ENCODE results near the gene NFE2. TPM values are rescaled to one million over a fixed set of nuclear protein-coding genes. Genes with fewer than 3 reads are reported as not detected.

The NFE2 gene
- total RNA-seq, 2 donors from 2014 or later: 0.19 TPM; not detected in 1

DNA sequence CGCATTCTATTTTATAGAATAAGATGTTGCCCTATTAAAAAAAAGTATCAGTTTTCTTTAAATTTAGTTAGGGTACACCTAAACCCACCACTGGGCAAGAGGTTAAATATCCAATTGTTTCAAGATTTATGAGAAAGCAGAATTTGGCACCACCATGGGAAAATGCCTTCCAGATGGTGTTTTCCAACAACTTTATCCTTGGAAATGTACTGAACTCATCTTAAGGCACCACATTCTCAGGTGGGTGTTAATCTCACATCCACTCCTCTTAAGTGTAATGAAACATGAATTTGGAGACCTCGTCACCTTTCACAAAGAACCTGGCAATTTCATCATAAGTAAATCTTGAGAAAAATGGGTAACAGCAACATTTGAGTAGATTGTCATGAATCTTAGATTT lies 34.0 kb downstream of the NFE2 start:
- H3K27ac Mint-ChIP-seq: no peak overlapping the region
- H3K4me3 Mint-ChIP-seq: no peak overlapping the region
- no peaks in the 10 kb centered on the region for H3K27me3 Mint-ChIP-seq (ENCODE audit: low read depth)
- peaks cover 54% of the 10 kb centered on the region for H3K4me1 Mint-ChIP-seq (ENCODE audit: low read depth)
- no peaks in the 10 kb centered on the region for H3K9me3 Mint-ChIP-seq
- DNase-seq (no peak), ATAC-seq (replicated peaks in 1 of 2) (no peak)
- H3K36me3 Mint-ChIP-seq (ENCODE audit: insufficient read depth in 2 of 2): peaks cover 4 to 8% of the 10 kb centered on the region in 2 donors

DNA sequence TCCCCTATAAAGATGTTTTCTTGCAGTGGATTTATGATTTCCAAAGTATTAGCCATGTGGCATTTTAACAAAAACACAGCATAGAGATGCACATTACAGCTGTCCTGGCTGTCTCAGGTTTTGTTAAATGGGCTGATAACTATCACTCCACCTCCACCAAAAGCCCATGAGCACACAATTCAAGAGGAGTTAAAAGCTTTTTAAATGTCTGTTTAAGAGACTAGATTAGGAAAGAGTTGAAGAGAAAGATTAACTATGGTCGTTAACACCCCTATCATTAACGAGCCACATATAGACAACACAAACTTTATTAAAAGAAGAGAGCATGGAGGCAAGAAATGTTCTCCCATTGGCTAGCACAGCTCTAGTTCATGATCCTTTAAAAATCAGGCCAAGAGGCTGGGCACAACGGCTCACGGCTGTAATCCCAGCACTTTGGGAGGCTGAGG lies 35.4 kb downstream of the NFE2 start:
- no peak for DNase-seq
- H3K27ac Mint-ChIP-seq: peak overlapping the region; percentile 78

DNA sequence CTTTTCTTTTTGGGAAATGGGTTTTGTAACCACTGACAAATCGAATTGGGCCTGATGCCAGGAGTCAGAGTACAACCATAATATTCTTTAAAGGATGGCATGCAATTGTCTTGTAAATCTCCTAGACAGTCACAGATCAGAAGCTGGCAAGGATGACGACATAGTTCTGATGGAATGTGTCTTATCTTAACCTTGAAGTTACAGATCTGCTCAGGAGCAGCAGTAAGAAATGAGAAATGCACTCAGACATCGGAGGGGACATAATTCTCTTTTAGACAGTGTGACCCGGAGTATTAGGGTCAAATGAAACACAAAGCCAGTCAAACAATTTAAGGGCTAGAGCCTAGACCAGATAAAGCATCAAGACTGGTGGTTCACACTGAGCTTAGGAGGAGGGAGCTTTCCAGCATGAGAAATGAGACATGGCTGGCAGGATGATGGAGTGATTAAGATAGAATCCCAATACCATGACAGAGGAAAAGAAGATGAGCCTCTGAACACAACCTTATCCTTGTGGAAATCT lies 38.4 kb downstream of the NFE2 start:
- Mint-ChIP-seq H3K9me3 (no peaks in the 10 kb centered on the region), H3K36me3 (ENCODE audit: insufficient read depth in 2 of 2) (peaks cover 3 to 6% of the 10 kb centered on the region in 2 donors), H3K4me3 (peak overlapping the region in 1 of 2 donors; percentile 11), H3K4me1 (ENCODE audit: low read depth) (peaks cover 54% of the 10 kb centered on the region), H3K27me3 (ENCODE audit: low read depth) (no peaks in the 10 kb centered on the region), H3K27ac (peak overlapping the region; percentile 69)
- DNase-seq (no peak), ATAC-seq (replicated peaks in 1 of 2) (no peak)

More for the DNA sequence above, 35.4 kb downstream of the NFE2 start:
- Mint-ChIP-seq H3K9me3 (no peaks in the 10 kb centered on the region), H3K4me3 (peak overlapping the region in 1 of 2 donors; percentile 20), H3K4me1 (ENCODE audit: low read depth) (peaks cover 49% of the 10 kb centered on the region), H3K27me3 (ENCODE audit: low read depth) (no peaks in the 10 kb centered on the region), H3K36me3 (ENCODE audit: insufficient read depth in 2 of 2) (peaks cover 4 to 6% of the 10 kb centered on the region in 2 donors)
- no peak for ATAC-seq (replicated peaks in 1 of 2)

DNA sequence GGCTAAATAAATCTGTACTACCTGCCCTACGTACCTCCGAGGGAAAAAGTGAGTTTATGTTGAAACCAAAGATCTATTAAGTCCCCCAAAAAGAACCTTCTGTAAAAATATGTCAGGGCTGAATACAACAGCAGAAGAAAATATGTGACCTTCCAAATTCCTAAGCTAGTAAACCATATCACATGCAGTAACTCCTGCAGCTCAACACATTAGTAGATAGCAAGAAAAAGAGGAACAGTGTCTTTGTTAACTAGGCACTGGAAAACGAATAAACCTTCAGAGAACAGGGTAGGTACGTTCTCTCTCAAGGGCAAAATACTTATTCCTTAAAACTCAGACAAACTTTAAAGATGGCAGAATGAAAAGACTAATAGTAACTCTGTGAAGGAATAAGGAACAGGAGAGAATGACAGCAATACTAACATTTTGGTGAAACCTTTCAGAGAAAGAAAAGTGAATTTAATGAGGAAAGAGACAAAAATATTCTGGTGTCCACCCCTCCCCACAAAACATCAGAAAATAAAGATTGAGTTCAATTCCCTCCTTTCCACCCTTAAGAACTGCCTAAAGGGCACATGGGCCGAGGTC lies 38.9 kb downstream of the NFE2 start:
- Mint-ChIP-seq H3K36me3 (ENCODE audit: insufficient read depth in 2 of 2) (peaks cover 6% of the 10 kb centered on the region in 2 donors), H3K4me3 (no peak overlapping the region), H3K4me1 (ENCODE audit: low read depth) (peaks cover 54% of the 10 kb centered on the region), H3K27ac (peak overlapping the region; percentile 32), H3K27me3 (ENCODE audit: low read depth) (no peaks in the 10 kb centered on the region), H3K9me3 (no peaks in the 10 kb centered on the region)
- DNase-seq (no peak), ATAC-seq (replicated peaks in 1 of 2) (no peak)

- H3K36me3 Mint-ChIP-seq (ENCODE audit: insufficient read depth in 2 of 2): peaks cover 9 to 10% of the 10 kb centered on the region in 2 donors
- peak overlapping the region; percentile 82 for H3K27ac Mint-ChIP-seq
- H3K27me3 Mint-ChIP-seq (ENCODE audit: low read depth): no peaks in the 10 kb centered on the region
- ATAC-seq (replicated peaks in 1 of 2) (peak; percentile 69 to 78), DNase-seq (peak; percentile 43 to 59)
- peaks cover 39% of the 10 kb centered on the region for H3K4me1 Mint-ChIP-seq (ENCODE audit: low read depth)
- no peaks in the 10 kb centered on the region for H3K9me3 Mint-ChIP-seq
- H3K4me3 Mint-ChIP-seq: peak overlapping the region; percentile 79 to 81
These were observed 41.4 kb downstream of the NFE2 start for GRCh38 chr12:54259194-54260011.

DNA sequence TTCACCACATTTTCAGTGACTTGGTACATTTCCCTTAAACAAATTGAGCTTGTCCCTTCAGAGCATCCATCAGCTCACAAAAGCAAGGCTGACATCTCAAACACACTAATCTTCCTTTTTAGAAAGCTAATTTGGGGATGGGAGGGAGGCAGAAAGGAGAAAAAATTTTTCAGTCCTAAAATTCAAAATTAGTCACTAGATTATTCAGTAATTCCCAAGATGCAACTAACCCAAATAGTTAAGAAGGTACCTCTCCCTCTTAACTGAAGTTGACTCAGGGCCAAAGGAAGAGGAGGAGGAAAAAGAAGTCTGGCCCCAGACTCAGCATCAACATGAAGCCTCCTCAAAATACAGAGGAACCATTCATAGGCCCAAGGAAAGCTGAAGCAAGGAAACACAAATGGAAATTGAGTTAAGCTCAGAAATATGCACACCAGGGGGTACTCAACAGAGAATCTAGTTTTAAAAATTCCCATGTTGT lies 42.6 kb downstream of the NFE2 start:
- peak overlapping the region; percentile 27 for H3K27ac Mint-ChIP-seq
- no peaks in the 10 kb centered on the region for H3K27me3 Mint-ChIP-seq (ENCODE audit: low read depth)

DNA sequence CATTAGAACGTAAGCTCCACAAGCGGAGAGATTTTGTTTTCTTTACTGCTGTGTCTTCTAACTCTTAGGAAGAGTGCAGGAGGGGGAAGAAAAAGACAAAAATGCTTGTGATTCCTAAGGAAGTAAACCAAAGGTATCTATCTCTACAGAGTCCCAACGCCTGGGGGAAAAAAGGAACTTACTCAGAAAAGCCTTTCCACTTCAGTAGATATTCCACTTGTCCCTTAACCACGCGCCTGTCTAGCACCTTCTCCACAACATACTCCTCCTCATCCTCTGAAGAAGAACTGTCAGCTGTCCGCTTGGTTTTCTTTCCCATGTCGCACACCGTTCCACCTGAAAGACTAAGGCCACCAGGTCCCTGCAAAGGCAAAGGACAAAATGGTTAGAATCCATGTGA lies 43.5 kb downstream of the NFE2 start:
- Mint-ChIP-seq H3K4me1 (ENCODE audit: low read depth) (peaks cover 32% of the 10 kb centered on the region), H3K27ac (no peak overlapping the region), H3K27me3 (ENCODE audit: low read depth) (no peaks in the 10 kb centered on the region), H3K4me3 (peak overlapping the region in 1 of 2 donors; percentile 56), H3K36me3 (ENCODE audit: insufficient read depth in 2 of 2) (peaks cover 7 to 11% of the 10 kb centered on the region in 2 donors), H3K9me3 (no peaks in the 10 kb centered on the region)
- ATAC-seq (replicated peaks in 1 of 2) (no peak), DNase-seq (no peak)

More for the DNA sequence above, 42.6 kb downstream of the NFE2 start:
- ATAC-seq (replicated peaks in 1 of 2): no peak
- Mint-ChIP-seq H3K9me3 (no peaks in the 10 kb centered on the region), H3K36me3 (ENCODE audit: insufficient read depth in 2 of 2) (peaks cover 7 to 9% of the 10 kb centered on the region in 2 donors), H3K4me3 (peak overlapping the region in 1 of 2 donors; percentile 56), H3K4me1 (ENCODE audit: low read depth) (peaks cover 28% of the 10 kb centered on the region)
- no peak for DNase-seq

- H3K36me3 Mint-ChIP-seq (ENCODE audit: insufficient read depth in 2 of 2): peaks cover 9 to 21% of the 10 kb centered on the region in 2 donors
These were observed 47.6 kb downstream of the NFE2 start for GRCh38 chr12:54253240-54253639.

DNA sequence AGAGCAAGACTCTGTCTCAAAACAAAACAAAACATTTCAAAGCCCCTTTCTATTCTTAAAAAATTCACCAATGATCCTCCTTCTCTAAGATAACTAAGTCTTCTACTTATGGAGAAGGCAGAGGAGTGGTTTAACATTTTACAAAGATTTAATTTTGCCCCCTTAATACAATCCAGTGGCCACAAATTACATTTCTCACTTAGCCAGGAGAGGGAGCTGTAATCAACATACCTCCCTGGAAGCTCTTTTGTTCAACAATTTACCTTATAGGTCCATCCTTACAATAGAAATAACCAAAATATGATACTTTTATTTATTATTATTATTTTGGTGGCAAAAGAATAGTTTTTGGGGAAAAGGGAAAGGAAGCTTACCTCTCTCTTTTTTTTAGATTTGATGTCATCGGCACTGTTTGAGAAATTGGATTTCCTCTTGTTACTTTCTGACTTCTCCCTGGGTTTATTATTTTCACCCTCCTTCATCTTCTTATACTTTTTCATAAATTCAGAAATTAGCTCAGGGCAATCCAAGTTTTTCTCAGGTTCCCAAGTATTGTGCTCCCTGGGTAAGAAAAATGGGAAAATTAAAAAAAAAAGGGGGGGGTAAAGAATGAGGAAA lies 49.0 kb downstream of the NFE2 start:
- no peak for DNase-seq
- Mint-ChIP-seq H3K27me3 (ENCODE audit: low read depth) (no peaks in the 10 kb centered on the region), H3K27ac (peak overlapping the region; percentile 34), H3K4me1 (ENCODE audit: low read depth) (peaks cover 17% of the 10 kb centered on the region), H3K4me3 (no peak overlapping the region), H3K36me3 (ENCODE audit: insufficient read depth in 2 of 2) (peaks cover 6 to 21% of the 10 kb centered on the region in 2 donors), H3K9me3 (no peaks in the 10 kb centered on the region)
- ATAC-seq (replicated peaks in 1 of 2): peak in 1 of 2 donors; percentile 55

More at GRCh38 chr12:54253240-54253639, 47.6 kb downstream of the NFE2 start:
- no peak overlapping the region for H3K27ac Mint-ChIP-seq
- DNase-seq (no peak), ATAC-seq (replicated peaks in 1 of 2) (no peak)
- H3K4me1 Mint-ChIP-seq (ENCODE audit: low read depth): peaks cover 17% of the 10 kb centered on the region
- no peaks in the 10 kb centered on the region for H3K9me3 Mint-ChIP-seq
- no peak overlapping the region for H3K4me3 Mint-ChIP-seq
- H3K27me3 Mint-ChIP-seq (ENCODE audit: low read depth): no peaks in the 10 kb centered on the region

DNA sequence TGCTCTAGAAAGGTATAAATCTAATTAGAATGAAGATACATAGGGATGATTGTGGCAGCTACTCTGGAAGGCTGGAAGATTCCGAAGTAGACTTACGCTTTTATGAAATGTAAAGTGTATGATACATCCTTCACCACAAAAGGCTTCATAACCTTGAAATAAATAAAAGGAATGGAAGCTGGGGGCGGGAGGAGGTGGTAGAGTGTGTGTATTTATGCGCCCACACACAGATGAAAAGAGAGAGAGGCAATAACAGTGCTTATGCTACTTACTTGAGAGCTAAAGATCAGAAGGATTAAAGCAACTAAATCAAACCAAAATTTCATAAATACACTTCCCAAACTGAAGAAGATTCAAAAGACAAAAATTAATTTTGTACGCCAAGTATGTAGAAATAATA lies 51.3 kb downstream of the NFE2 start:
- H3K27ac Mint-ChIP-seq: no peak overlapping the region
- DNase-seq (no peak), ATAC-seq (replicated peaks in 1 of 2) (no peak)
- no peak overlapping the region for H3K4me3 Mint-ChIP-seq
- peaks cover 2 to 22% of the 10 kb centered on the region in 2 donors for H3K36me3 Mint-ChIP-seq (ENCODE audit: insufficient read depth in 2 of 2)
- H3K27me3 Mint-ChIP-seq (ENCODE audit: low read depth): no peaks in the 10 kb centered on the region
- H3K9me3 Mint-ChIP-seq: no peaks in the 10 kb centered on the region
- H3K4me1 Mint-ChIP-seq (ENCODE audit: low read depth): peaks cover 17% of the 10 kb centered on the region

DNA sequence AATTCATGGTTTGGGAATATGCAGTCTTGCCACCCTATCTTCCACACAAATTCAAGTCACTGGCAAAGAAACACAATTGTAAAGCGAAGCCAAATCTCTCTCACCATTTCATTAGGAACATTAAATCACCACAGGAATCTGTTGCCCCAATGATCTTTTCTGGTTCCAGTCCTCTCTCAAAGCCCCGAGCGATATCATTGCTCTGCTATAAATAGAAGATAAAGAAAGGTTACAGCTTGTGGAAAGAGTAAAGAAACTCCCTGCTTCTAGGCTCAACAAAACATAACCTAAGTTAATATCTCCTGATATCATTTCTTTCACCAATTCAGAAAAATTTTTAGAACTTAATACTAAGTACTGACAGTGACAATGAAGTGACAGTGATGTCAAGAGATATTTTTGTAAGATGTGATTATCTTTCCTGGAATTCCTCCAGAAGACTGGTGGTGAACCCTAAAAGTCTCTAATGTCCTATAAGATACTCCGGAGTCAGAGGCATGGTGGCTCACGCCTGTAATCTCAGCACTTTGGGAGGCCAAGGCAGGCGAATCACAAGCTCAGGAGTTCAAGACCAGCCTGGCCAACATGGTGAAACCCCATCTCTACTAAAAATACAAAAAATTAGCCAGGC lies 54.7 kb downstream of the NFE2 start:
- Mint-ChIP-seq H3K36me3 (ENCODE audit: insufficient read depth in 2 of 2) (peaks cover 3 to 20% of the 10 kb centered on the region in 2 donors), H3K27ac (no peak overlapping the region), H3K27me3 (ENCODE audit: low read depth) (no peaks in the 10 kb centered on the region), H3K9me3 (no peaks in the 10 kb centered on the region), H3K4me3 (no peak overlapping the region), H3K4me1 (ENCODE audit: low read depth) (peaks cover 16% of the 10 kb centered on the region)
- ATAC-seq (replicated peaks in 1 of 2) (no peak), DNase-seq (no peak)

Measured in activated T-cell treated with anti-CD3 and anti-CD28 coated beads, Interleukin-2, amount 50 U/mL, for 72 hours (primary cell).